Measurements from ENCODE around the gene SLC35A5.

DNA sequence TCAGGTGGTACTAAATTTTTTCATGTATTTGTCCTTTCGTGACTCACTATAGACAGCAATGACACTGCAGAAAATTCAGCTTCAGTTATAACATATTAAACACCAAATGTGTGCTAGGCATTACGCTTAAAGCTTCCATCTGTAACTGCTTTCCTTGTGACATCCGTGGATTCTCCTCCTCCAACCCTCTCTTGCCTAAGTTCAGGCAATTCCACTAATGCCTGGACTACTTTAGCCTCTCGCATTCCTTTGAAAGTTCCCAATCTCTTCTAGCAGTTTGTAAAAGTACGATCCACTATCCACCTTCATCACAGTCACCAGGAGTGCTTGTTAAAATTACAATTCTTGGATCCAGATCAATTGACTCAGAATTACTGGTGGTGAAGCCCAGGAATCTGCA, 61.4 kb downstream of the SLC35A5 start:
- TF ChIP-seq, protein P1, sequence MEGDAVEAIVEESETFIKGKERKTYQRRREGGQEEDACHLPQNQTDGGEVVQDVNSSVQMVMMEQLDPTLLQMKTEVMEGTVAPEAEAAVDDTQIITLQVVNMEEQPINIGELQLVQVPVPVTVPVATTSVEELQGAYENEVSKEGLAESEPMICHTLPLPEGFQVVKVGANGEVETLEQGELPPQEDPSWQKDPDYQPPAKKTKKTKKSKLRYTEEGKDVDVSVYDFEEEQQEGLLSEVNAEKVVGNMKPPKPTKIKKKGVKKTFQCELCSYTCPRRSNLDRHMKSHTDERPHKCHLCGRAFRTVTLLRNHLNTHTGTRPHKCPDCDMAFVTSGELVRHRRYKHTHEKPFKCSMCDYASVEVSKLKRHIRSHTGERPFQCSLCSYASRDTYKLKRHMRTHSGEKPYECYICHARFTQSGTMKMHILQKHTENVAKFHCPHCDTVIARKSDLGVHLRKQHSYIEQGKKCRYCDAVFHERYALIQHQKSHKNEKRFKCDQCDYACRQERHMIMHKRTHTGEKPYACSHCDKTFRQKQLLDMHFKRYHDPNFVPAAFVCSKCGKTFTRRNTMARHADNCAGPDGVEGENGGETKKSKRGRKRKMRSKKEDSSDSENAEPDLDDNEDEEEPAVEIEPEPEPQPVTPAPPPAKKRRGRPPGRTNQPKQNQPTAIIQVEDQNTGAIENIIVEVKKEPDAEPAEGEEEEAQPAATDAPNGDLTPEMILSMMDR (conservative IDR thresholded peaks at IDR 0.05 in 1 of 2, IDR thresholded peaks at IDR 0.05 in 1 of 2; ENCODE audit: low read depth in 1 of 2, low read length in 2 of 2), result no peak
- TF ChIP-seq EZH2 (IDR thresholded peaks at IDR 0.05; ENCODE audit: low read length, missing control alignments), result no peak

Data from fibroblast of lung (primary cell).